Measurements from ENCODE around the gene PIWIL4.

Gene PIWIL4

DNA sequence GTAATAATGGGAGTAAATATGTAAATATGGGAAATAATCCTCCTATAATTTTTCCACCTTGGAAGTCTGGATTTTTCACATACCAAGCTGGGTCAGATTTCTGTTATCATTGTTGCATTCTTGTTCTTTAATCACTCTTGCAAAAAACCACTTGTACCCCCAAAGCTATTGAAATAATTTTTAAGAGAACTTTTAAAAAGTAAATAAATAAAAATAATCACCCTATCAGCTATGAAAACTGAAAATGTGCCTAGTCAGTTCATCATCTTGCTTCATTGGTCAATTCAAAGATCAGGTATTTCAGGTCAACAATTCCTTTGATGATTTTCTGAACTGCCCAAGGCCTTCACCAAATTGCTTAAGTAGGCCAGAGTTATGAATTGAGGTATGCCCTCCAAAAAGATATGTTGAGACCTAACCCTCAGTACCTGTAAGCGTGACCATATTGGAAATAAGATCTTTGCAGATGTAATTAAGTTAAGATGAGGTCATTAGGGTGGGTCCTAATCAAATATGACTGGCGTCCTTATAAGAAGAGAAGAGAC lies 95.8 kb downstream of the PIWIL4 start:
- DNase-seq (ENCODE audit: low read depth in 3 of 3): no peak

DNA sequence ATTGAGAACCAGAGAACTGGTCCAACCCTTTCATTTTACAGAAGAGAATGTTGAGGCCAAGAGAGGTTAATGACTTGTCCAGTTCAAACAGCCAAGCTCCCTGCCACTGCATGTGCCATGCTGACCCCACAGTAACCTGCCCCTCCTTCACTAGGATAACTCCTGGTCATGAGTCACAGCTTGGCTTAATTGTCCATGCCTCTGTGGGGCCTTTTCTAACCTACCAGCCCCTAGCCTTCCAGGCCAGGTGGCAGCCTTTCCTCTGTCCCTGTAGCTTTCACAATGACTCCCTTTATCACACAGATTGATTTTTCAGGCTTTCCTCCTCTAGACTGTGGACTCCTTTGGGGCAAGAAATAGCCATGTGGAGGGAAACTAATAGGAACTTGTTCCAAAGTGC lies 97.2 kb downstream of the PIWIL4 start:
- no peak for DNase-seq (ENCODE audit: low read depth in 3 of 3)

DNA sequence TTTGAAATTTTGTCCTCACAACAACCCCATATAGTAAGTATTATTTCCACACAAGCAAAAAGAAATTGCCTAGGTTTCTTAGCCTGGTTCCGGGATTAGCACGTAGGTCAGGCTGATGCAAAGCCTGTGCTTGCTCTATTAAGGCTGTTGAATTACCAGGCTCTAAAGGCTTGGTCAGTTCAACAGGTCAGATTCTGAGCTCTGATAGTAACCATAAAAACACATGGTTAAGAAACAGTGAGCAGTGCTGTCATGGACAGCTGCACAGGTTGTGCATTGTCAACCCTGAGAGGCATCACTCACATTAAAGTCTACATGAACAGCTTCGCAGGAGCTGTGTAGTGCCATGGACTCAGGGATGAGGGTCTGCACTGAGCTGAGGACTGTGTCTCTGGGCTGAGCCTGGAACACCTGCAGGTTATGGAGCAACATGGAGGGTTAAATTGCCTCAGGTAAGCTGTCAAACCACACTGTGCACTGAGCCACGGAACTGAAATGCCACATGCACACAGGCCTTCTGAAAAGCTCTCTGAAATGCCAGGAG lies 98.0 kb downstream of the PIWIL4 start:
- no peak for DNase-seq (ENCODE audit: low read depth in 3 of 3)

DNA sequence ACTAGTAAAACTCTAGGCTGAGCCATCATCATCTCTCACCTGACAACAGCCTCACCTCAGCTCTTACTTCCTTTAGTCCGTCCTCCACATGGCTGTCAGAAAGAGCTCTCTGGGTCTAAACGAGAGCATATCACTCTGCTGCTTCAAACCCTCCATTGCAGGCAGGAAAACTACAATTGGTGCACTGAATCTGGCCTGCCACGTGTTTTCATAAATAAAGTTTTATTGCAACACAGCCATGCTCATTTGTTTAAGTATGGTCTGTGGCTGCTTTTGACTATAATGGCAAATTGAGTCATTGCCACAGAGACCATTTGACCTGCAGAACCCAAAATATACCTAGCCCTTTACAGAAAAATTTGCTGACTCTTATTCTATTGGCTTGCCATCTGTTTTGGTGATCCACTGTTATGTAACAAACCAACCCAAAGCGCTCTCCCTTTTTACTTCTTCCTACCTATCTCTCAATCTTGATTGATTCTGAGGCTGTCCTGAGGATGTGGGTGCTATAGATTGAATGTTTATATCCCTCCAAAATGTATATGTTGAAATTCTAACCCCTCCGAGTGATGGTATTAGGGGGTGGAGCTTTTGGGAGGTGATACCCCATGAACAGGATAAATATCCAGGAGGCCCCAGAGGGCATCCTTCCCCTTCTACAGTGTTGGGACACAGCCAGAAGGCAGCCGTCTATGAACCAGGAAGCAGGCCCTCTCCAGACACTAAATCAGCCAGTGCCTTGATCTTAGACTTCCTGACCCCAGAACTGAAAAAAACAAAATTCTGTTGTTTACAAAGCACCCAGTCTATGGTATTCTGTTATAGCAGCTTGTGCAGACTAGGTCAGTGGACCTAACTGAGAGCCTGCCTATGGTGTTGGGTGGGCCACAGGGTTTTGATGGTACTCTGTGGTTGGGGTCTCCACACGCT lies 99.9 kb downstream of the PIWIL4 start:
- DNase-seq (ENCODE audit: low read depth in 3 of 3): no peak

DNA sequence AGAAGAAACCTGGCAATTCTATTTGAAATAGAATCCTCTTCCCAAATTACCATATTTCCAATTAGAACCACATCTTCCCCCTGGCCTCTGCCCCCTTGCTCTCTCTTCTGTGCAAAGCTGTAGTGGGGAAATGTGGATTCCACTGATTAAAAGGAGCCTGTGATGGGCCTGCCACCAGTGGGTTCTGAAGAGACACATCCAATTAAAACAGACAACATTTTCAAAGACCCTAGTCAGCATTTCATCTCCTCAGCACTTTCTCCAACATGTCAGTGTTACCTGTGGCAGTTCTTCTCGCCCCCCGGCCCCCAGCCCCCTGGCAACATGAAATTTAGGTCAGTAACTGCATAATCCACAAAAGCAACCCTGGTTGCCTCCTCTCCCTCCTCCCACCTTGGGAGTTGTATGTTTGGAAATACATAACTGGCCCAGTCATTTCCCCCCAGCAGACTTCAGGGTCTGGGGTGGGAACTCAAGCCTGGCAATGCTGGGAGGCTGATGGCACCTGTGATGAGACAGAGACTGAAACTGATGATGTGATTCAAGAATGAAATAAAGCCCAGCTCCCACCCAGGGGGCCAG lies 101.1 kb downstream of the PIWIL4 start:
- DNase-seq (ENCODE audit: low read depth in 3 of 3): no peak

DNA sequence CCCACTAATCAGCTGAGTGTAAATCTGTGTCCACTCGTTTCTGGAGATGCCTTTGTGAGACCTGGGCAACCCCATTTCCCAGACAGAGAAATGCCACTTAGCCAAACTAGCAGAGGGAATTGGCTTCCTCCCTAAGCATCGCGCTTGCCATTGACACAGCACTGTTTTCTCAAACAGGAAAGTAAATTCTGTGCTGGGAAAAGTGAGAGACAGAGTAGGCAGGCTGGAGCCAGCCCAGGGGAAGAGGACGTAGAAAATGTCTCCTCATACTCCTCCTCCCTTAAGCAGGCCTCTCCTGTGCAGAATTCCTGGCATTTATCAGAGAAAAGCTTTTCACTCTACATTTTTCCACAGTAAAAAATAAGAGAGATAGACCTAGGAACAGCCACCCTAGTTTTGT lies 101.9 kb downstream of the PIWIL4 start:
- no peak for DNase-seq (ENCODE audit: low read depth in 3 of 3)

All from stimulated activated CD4-positive, alpha-beta T cell treated with anti-CD3 and anti-CD28 coated beads, TNF-alpha, amount 100 ng/mL, for 4 hours (primary cell).